Psoas muscle (tissue), 8 donors: Measurements from ENCODE around the gene ACP3. TPM values are rescaled to one million over a fixed set of nuclear protein-coding genes. Genes with fewer than 3 reads are reported as not detected.

Experiments
- ATAC-seq, 4 donors: fragments of 200-7000 bp; cut with Tn5 transposase; one replicate each; pipeline ENCODE4 v1.9.1; 2020; ENCODE audit warnings: moderate library complexity in 3 of 4, mild to moderate bottlenecking in 2 of 4
- DNase-seq, 2 donors: peaks; one replicate each; pipeline ENCODE4 v3.0.0-alpha.2; 2020
- H3K27ac ChIP-seq: fragments of 200-600 bp; one replicate; pipeline ENCODE4 v1.8.0; 2022
- H3K27me3 ChIP-seq, 3 donors: fragments of 200-600 bp in 1 of 3; one replicate each; pipeline versions ENCODE4 v1.6.1 to v1.8.0; 2013 to 2022; ENCODE audit warnings: low read length in 2 of 3, mild to moderate bottlenecking in 2 of 3, moderate library complexity in 1 of 3; ENCODE audit not compliant: insufficient read depth in 3 of 3
- H3K36me3 ChIP-seq, 2 donors: fragments of 200-600 bp in 1 of 2; one replicate each; pipeline versions ENCODE4 v1.6.1 to v1.8.0; 2013 to 2022; ENCODE audit warnings: low read depth in 1 of 2, mild to moderate bottlenecking in 1 of 2, moderate library complexity in 1 of 2; ENCODE audit not compliant: insufficient read depth in 1 of 2
- H3K4me1 ChIP-seq: fragments of 200-600 bp; one replicate; pipeline ENCODE4 v1.8.0; 2022
- H3K4me3 ChIP-seq: fragments of 200-600 bp; one replicate; pipeline ENCODE4 v1.8.0; 2022; ENCODE audit warnings: mild to moderate bottlenecking
- H3K9me3 ChIP-seq: fragments of 200-600 bp; one replicate; pipeline ENCODE4 v1.8.0; 2022
- CTCF ChIP-seq: fragments of 200-600 bp; IDR thresholded peaks from one replicate; pipeline ENCODE4 v1.8.0; 2022; ENCODE audit warnings: antibody characterized with exemption
- WGBS, 3 donors: extraction: QIAGEN DNeasy Blood & Tissue Kit; methylation state at CpG; one replicate each; pipeline versions ENCODE4 v1.1.6 to v1.1.7; 2013; 5-methylcytosine and 5-hydroxymethylcytosine counted together
- intact Hi-C, 2 donors: fragments of 100-400 bp; cut with DNase I; formaldehyde crosslinking; loops; one replicate each; pipeline versions ENCODE4 v1.11.0 to v1.14.2; 2022
- polyA plus RNA-seq, 3 donors: library from polyadenylated mRNA; stranded (reverse); fragments of 200-250 nt; gene quantifications; one replicate each; pipeline ENCODE4 v1.2.3, GENCODE V29; 2013
- total RNA-seq, 4 donors: library from RNA; stranded (reverse); fragmentation: NEBNext Ultra II Directional in 2 of 4; extraction: Animal tissue kit (Norgen Biotek cat#: 25700) in 2 of 4; gene quantifications; one replicate each; pipeline versions ENCODE4 v1.2.1 to v1.2.4, GENCODE V29; 2021 to 2023
- donor health status: healthy with polysubstance abuse.
- donor health status: DM: no; HTN: no; CAD: no; lungs with moderate emphysema.
- donor health status: Bipolar disorder and iron deficiency.
- donor health status: healthy.
- donor health status: DM: yes; HTN: yes; CAD: no.
- donor health status: DM: no; HTN: no; CAD: no.
- donor health status: DM: no; HTN: no; CAD: no.
- donor health status: DM: yes; HTN: yes; CAD: no.

Gene ACP3
- total and polyA plus RNA-seq, 7 donors, result 0.04 to 0.86 (median 0.09) TPM; not detected in 1

GRCh38 chr3:132279030-132279429 lies 38.2 kb upstream of the ACP3 start:
- no peak overlapping the region for H3K4me3 ChIP-seq
- H3K36me3 ChIP-seq, result no peaks in the 10 kb centered on the region
- TF ChIP-seq CTCF, result no peak
- 56 to 67% (median 59%) methylated on average over 2 of the region's 2 CpGs for WGBS, 3 donors
- H3K9me3 ChIP-seq, result peaks cover 3% of the 10 kb centered on the region
- intact Hi-C loops, result no loop called here
- no peak for DNase-seq
- H3K27ac ChIP-seq, result no peak overlapping the region
- no peaks in the 10 kb centered on the region for H3K27me3 ChIP-seq
- H3K4me1 ChIP-seq, result no peaks in the 10 kb centered on the region
- ATAC-seq, result no peak

GRCh38 chr3:132283440-132283839 lies 33.8 kb upstream of the ACP3 start:
- H3K4me1 ChIP-seq, result no peaks in the 10 kb centered on the region
- H3K36me3 ChIP-seq, result no peaks in the 10 kb centered on the region
- DNase-seq (no peak), ATAC-seq (peak in 1 of 4 donors; percentile 26)
- no peaks in the 10 kb centered on the region for H3K9me3 ChIP-seq
- WGBS, 3 donors, result 8 to 30% (median 11%) methylated on average over 1 of the region's 1 CpG
- no peak for TF ChIP-seq CTCF
- no peak overlapping the region for H3K27ac ChIP-seq
- intact Hi-C loops, result no loop called here
- no peaks in the 10 kb centered on the region for H3K27me3 ChIP-seq
- no peak overlapping the region for H3K4me3 ChIP-seq

- Histone ChIP-seq H3K27me3 (no peaks in the 10 kb centered on the region), H3K9me3 (no peaks in the 10 kb centered on the region), H3K4me3 (no peak overlapping the region), H3K36me3 (no peaks in the 10 kb centered on the region), H3K4me1 (no peaks in the 10 kb centered on the region), H3K27ac (no peak overlapping the region)
- intact Hi-C loops, result no loop called here
- no peak for DNase-seq
- whole genome bisulfite sequencing, 3 donors, result 65 to 68% (median 65%) methylated on average over 5 of the region's 5 CpGs
- no peak for TF ChIP-seq CTCF
- ATAC-seq, result no peak
These were observed 33.2 kb upstream of the ACP3 start for GRCh38 chr3:132283916-132284405.

- WGBS, 3 donors, result 79 to 85% (median 82%) methylated on average over 32 of the region's 32 CpGs
- no peak overlapping the region for H3K27ac ChIP-seq
- ATAC-seq, result no peak
- intact Hi-C loops, result no loop called here
- no peaks in the 10 kb centered on the region for H3K27me3 ChIP-seq
- no peak for DNase-seq
- TF ChIP-seq CTCF, result no peak
- no peaks in the 10 kb centered on the region for H3K4me1 ChIP-seq
- no peak overlapping the region for H3K4me3 ChIP-seq
- H3K36me3 ChIP-seq, result no peaks in the 10 kb centered on the region
- H3K9me3 ChIP-seq, result no peaks in the 10 kb centered on the region
These were observed 32.2 kb upstream of the ACP3 start for GRCh38 chr3:132284781-132285619.

- H3K4me1 ChIP-seq, result no peaks in the 10 kb centered on the region
- no peak for TF ChIP-seq CTCF
- H3K4me3 ChIP-seq, result no peak overlapping the region
- intact Hi-C loops, result no loop called here
- 34 to 43% (median 40%) methylated on average over 2 of the region's 2 CpGs for WGBS, 3 donors
- DNase-seq (no peak), ATAC-seq (no peak)
- H3K36me3 ChIP-seq, result no peaks in the 10 kb centered on the region
- no peaks in the 10 kb centered on the region for H3K9me3 ChIP-seq
- H3K27ac ChIP-seq, result no peak overlapping the region
- no peaks in the 10 kb centered on the region for H3K27me3 ChIP-seq
These were observed 31.6 kb upstream of the ACP3 start for GRCh38 chr3:132285620-132285945.
